ENCODE data around the gene BPGM.

- no peak for TF ChIP-seq EZH2 (IDR thresholded peaks at IDR 0.05; ENCODE audit: insufficient read depth, low read length)
- TF ChIP-seq, protein P1, sequence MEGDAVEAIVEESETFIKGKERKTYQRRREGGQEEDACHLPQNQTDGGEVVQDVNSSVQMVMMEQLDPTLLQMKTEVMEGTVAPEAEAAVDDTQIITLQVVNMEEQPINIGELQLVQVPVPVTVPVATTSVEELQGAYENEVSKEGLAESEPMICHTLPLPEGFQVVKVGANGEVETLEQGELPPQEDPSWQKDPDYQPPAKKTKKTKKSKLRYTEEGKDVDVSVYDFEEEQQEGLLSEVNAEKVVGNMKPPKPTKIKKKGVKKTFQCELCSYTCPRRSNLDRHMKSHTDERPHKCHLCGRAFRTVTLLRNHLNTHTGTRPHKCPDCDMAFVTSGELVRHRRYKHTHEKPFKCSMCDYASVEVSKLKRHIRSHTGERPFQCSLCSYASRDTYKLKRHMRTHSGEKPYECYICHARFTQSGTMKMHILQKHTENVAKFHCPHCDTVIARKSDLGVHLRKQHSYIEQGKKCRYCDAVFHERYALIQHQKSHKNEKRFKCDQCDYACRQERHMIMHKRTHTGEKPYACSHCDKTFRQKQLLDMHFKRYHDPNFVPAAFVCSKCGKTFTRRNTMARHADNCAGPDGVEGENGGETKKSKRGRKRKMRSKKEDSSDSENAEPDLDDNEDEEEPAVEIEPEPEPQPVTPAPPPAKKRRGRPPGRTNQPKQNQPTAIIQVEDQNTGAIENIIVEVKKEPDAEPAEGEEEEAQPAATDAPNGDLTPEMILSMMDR (IDR thresholded peaks at IDR 0.05; ENCODE audit: insufficient read depth, low read depth, low read length), result no peak
These were observed 46.6 kb downstream of the BPGM start for GRCh38 chr7:134693256-134693655.
